ENCODE results near the gene TRIM58. TPM values are rescaled to one million over a fixed set of nuclear protein-coding genes. Genes with fewer than 3 reads are reported as not detected.

TRIM58 gene
- polyA plus RNA-seq, 3 donors: 0.43 to 0.83 (median 0.68) TPM

DNA sequence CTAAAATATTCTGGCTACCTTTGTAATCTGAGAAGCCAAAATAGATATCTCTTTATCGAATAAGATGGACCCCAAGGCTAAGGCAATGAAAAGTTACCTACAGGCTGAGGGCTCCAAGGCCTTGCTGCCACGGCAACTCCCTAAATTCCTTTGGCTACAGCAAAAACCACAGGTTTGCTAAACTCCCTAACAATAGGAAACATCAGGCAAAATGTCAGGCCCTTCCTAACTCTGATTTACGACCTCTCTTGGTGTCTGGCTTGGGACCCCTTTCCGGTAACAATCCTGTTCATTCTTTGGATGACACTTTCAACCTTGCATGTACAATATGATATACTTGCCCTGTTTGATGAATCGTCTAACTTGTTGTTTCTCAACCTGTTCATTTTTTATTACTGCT lies 51.8 kb downstream of the TRIM58 start:
- Mint-ChIP-seq H3K36me3 (no peaks in the 10 kb centered on the region), H3K27me3 (ENCODE audit: low read depth in 3 of 3) (peaks cover 0 to 3% (median 2%) of the 10 kb centered on the region in 3 donors), H3K9me3 (peaks cover 5 to 11% (median 9%) of the 10 kb centered on the region in 7 donors), H3K27ac (no peak overlapping the region), H3K4me1 (peaks cover 27% of the 10 kb centered on the region), H3K4me3 (no peak overlapping the region)
- intact Hi-C loops (cut with micrococcal nuclease): no loop called here
- H3K9ac ChIP-seq (ENCODE audit: insufficient read depth, low read length, poor library complexity, severe bottlenecking): no peak overlapping the region
- no peak overlapping the region for H3K4me2 ChIP-seq (replicated peaks; ENCODE audit: extremely low read depth, low read length, poor library complexity, severe bottlenecking)
- TF ChIP-seq, protein P1, sequence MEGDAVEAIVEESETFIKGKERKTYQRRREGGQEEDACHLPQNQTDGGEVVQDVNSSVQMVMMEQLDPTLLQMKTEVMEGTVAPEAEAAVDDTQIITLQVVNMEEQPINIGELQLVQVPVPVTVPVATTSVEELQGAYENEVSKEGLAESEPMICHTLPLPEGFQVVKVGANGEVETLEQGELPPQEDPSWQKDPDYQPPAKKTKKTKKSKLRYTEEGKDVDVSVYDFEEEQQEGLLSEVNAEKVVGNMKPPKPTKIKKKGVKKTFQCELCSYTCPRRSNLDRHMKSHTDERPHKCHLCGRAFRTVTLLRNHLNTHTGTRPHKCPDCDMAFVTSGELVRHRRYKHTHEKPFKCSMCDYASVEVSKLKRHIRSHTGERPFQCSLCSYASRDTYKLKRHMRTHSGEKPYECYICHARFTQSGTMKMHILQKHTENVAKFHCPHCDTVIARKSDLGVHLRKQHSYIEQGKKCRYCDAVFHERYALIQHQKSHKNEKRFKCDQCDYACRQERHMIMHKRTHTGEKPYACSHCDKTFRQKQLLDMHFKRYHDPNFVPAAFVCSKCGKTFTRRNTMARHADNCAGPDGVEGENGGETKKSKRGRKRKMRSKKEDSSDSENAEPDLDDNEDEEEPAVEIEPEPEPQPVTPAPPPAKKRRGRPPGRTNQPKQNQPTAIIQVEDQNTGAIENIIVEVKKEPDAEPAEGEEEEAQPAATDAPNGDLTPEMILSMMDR (IDR thresholded peaks at IDR 0.05): no peak
- no peaks in the 10 kb centered on the region for H3K27me3 ChIP-seq (ENCODE audit: control insufficient read depth in 2 of 2, insufficient read depth in 2 of 2, low read length in 2 of 2)
- H3K4me1 ChIP-seq (ENCODE audit: control insufficient read depth in 1 of 2, insufficient read depth in 2 of 2, low read length in 2 of 2): peaks cover 0 to 4% of the 10 kb centered on the region in 2 donors
- no peaks in the 10 kb centered on the region for H4K20me1 ChIP-seq (ENCODE audit: insufficient read depth, low read length)
- no peaks in the 10 kb centered on the region for H3K79me2 ChIP-seq (ENCODE audit: insufficient read depth, low read length)
- no peaks in the 10 kb centered on the region for H3K36me3 ChIP-seq (replicated peaks in 1 of 2; ENCODE audit: control insufficient read depth in 1 of 2, insufficient read depth in 2 of 2, low read length in 2 of 2)
- H2AFZ ChIP-seq (ENCODE audit: insufficient read depth, low read depth, low read length, poor library complexity, severe bottlenecking): peak overlapping the region; percentile 42
- H3K4me3 ChIP-seq (replicated peaks in 1 of 3; ENCODE audit: low read depth in 2 of 3, low read length in 3 of 3): no peak overlapping the region
- H3K9me3 ChIP-seq (replicated peaks in 1 of 2; ENCODE audit: control insufficient read depth in 1 of 2, insufficient read depth in 1 of 2, low read length in 2 of 2): no peaks in the 10 kb centered on the region
- 28% methylated on average over 3 of the region's 5 CpGs for WGBS (ENCODE audit: insufficient coverage)
- no peak for DNase-seq
- no peak overlapping the region for H3K27ac ChIP-seq (ENCODE audit: low read depth in 1 of 2, low read length in 2 of 2)

DNA sequence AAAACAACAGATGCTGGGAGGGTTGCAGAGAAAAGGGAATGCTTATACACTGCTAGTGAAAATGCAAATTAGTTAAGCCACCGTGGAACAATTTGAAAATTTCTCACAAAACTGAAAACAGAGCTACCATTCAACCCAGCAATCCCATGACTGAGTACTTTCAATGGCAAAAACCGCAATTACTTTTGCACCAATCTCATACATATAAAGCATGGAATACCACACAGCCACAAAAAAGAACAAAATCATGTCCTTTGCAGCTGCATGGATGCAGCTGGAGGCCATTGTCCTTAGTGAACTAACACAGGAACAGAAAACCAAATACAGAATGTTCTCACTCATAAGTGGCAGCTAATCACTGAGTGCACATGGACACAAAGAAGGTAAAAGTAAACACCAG lies 56.8 kb downstream of the TRIM58 start:
- Histone ChIP-seq H3K36me3 (replicated peaks in 1 of 2; ENCODE audit: control insufficient read depth in 1 of 2, insufficient read depth in 2 of 2, low read length in 2 of 2) (no peaks in the 10 kb centered on the region), H3K4me2 (replicated peaks; ENCODE audit: extremely low read depth, low read length, poor library complexity, severe bottlenecking) (no peak overlapping the region), H4K20me1 (ENCODE audit: insufficient read depth, low read length) (no peaks in the 10 kb centered on the region), H3K27ac (ENCODE audit: low read depth in 1 of 2, low read length in 2 of 2) (no peak overlapping the region), H3K9me3 (replicated peaks in 1 of 2; ENCODE audit: control insufficient read depth in 1 of 2, insufficient read depth in 1 of 2, low read length in 2 of 2) (no peaks in the 10 kb centered on the region), H3K9ac (ENCODE audit: insufficient read depth, low read length, poor library complexity, severe bottlenecking) (no peak overlapping the region), H3K4me3 (replicated peaks in 1 of 3; ENCODE audit: low read depth in 2 of 3, low read length in 3 of 3) (no peak overlapping the region), H3K79me2 (ENCODE audit: insufficient read depth, low read length) (no peaks in the 10 kb centered on the region), H3K27me3 (ENCODE audit: control insufficient read depth in 2 of 2, insufficient read depth in 2 of 2, low read length in 2 of 2) (no peaks in the 10 kb centered on the region), H2AFZ (ENCODE audit: insufficient read depth, low read depth, low read length, poor library complexity, severe bottlenecking) (no peak overlapping the region), H3K4me1 (ENCODE audit: control insufficient read depth in 1 of 2, insufficient read depth in 2 of 2, low read length in 2 of 2) (no peaks in the 10 kb centered on the region)
- H3K36me3 Mint-ChIP-seq: no peaks in the 10 kb centered on the region
- WGBS (ENCODE audit: insufficient coverage): 83% methylated on average over 2 of the region's 2 CpGs
- H3K27ac Mint-ChIP-seq: no peak overlapping the region
- intact Hi-C loops (cut with micrococcal nuclease): no loop called here
- no peaks in the 10 kb centered on the region for H3K27me3 Mint-ChIP-seq (ENCODE audit: low read depth in 3 of 3)
- H3K4me3 Mint-ChIP-seq: no peak overlapping the region
- no peak for DNase-seq
- H3K4me1 Mint-ChIP-seq: no peaks in the 10 kb centered on the region
- TF ChIP-seq, protein P1 (IDR thresholded peaks at IDR 0.05): no peak
- peaks cover 0 to 3% (median 1%) of the 10 kb centered on the region in 7 donors for H3K9me3 Mint-ChIP-seq

All from CD14-positive monocyte (primary cell).